Mammary epithelial cell (primary cell): Measurements from ENCODE around the gene MAPRE2.

ENCODE experiments used
- EZH2 ChIP-seq: IDR thresholded peaks from 2 replicates; pipeline ENCODE4 v1.6.1; 2012; ENCODE audit warnings: low read length, inconsistent platforms, borderline replicate concordance
- TF ChIP-seq, protein P1 (sequence below), 2 donors: IDR thresholded peaks in 1 of 2; conservative IDR thresholded peaks in 1 of 2; 2 replicates each; pipeline ENCODE4 v1.5.1; 2011 to 2012; ENCODE audit warnings: inconsistent platforms in 2 of 2, low read length in 2 of 2, mild to moderate bottlenecking in 2 of 2, control low read depth in 1 of 2, low read depth in 1 of 2; ENCODE audit not compliant: insufficient read depth in 1 of 2; ENCODE audit errors: extremely low read depth in 1 of 2

GRCh38 chr18:35136885-35137284 lies 95.7 kb downstream of the MAPRE2 start:
- TF ChIP-seq, protein P1, sequence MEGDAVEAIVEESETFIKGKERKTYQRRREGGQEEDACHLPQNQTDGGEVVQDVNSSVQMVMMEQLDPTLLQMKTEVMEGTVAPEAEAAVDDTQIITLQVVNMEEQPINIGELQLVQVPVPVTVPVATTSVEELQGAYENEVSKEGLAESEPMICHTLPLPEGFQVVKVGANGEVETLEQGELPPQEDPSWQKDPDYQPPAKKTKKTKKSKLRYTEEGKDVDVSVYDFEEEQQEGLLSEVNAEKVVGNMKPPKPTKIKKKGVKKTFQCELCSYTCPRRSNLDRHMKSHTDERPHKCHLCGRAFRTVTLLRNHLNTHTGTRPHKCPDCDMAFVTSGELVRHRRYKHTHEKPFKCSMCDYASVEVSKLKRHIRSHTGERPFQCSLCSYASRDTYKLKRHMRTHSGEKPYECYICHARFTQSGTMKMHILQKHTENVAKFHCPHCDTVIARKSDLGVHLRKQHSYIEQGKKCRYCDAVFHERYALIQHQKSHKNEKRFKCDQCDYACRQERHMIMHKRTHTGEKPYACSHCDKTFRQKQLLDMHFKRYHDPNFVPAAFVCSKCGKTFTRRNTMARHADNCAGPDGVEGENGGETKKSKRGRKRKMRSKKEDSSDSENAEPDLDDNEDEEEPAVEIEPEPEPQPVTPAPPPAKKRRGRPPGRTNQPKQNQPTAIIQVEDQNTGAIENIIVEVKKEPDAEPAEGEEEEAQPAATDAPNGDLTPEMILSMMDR (conservative IDR thresholded peaks at IDR 0.05 in 1 of 2, IDR thresholded peaks at IDR 0.05 in 1 of 2; ENCODE audit: extremely low read depth in 1 of 2, insufficient read depth in 1 of 2, low read depth in 1 of 2, low read length in 2 of 2), result no peak
- no peak for TF ChIP-seq EZH2
